ENCODE data around the gene LYZ. TPM values are rescaled to one million over a fixed set of nuclear protein-coding genes. Genes with fewer than 3 reads are reported as not detected.

LYZ gene
- total and polyA plus RNA-seq, 9 of the 15 experiments (the other 6 are each of a cell fraction or from before 2014, with no cell fraction given): 27.2 to 96.3 (median 42.1) TPM

- 0 out of 2 replicates have a peak, but pooled peaks have one; percentile 46 for TF ChIP-seq ZNF592 (IDR thresholded peaks at IDR 0.05)
- TF ChIP-seq, protein P1, sequence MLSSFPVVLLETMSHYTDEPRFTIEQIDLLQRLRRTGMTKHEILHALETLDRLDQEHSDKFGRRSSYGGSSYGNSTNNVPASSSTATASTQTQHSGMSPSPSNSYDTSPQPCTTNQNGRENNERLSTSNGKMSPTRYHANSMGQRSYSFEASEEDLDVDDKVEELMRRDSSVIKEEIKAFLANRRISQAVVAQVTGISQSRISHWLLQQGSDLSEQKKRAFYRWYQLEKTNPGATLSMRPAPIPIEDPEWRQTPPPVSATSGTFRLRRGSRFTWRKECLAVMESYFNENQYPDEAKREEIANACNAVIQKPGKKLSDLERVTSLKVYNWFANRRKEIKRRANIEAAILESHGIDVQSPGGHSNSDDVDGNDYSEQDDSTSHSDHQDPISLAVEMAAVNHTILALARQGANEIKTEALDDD (IDR thresholded peaks at IDR 0.05): peak; percentile 75
- no peak for TF ChIP-seq ZNF507 (tag; conservative IDR thresholded peaks at IDR 0.05)
- TF ChIP-seq L3MBTL2 (IDR thresholded peaks at IDR 0.05): peak; percentile 60; the same call in 1 of the 2 replicates
- TF ChIP-seq CBFB (CRISPR knock-in tag; IDR thresholded peaks at IDR 0.05): no peak
- TF ChIP-seq TAF15 (IDR thresholded peaks at IDR 0.05; ENCODE audit: low read depth, low read length): no peak
- TF ChIP-seq CBX5 (IDR thresholded peaks at IDR 0.05; ENCODE audit: borderline replicate concordance, low read depth): no peak
- no peak for TF ChIP-seq COPS2 (conservative IDR thresholded peaks at IDR 0.05)
- 0 out of 2 replicates have a peak, but pooled peaks have one; percentile 20 for TF ChIP-seq EP400 (IDR thresholded peaks at IDR 0.05)
- no peak for TF ChIP-seq KAT2B (IDR thresholded peaks at IDR 0.05; ENCODE audit: low read depth, low read length)
- no peak for TF ChIP-seq MITF (IDR thresholded peaks at IDR 0.05)
- no peak for TF ChIP-seq SAFB2 (IDR thresholded peaks at IDR 0.05; ENCODE audit: borderline replicate concordance, low read depth, low read length, severe bottlenecking)
- TF ChIP-seq ZNF644 (tag; IDR thresholded peaks at IDR 0.05; ENCODE audit: low read depth): no peak
- TF ChIP-seq U2AF1 (optimal IDR thresholded peaks at IDR 0.05; ENCODE audit: low read depth, low read length): no peak
- TF ChIP-seq, protein P2, sequence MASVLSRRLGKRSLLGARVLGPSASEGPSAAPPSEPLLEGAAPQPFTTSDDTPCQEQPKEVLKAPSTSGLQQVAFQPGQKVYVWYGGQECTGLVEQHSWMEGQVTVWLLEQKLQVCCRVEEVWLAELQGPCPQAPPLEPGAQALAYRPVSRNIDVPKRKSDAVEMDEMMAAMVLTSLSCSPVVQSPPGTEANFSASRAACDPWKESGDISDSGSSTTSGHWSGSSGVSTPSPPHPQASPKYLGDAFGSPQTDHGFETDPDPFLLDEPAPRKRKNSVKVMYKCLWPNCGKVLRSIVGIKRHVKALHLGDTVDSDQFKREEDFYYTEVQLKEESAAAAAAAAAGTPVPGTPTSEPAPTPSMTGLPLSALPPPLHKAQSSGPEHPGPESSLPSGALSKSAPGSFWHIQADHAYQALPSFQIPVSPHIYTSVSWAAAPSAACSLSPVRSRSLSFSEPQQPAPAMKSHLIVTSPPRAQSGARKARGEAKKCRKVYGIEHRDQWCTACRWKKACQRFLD (CRISPR knock-in tag; IDR thresholded peaks at IDR 0.05): no peak
- TF ChIP-seq GABPA (tag; conservative IDR thresholded peaks at IDR 0.05; ENCODE audit: low read depth): peak; percentile 52
- TF ChIP-seq ESRRA (IDR thresholded peaks at IDR 0.05; ENCODE audit: borderline replicate concordance, low read depth): peak; percentile 42; the same call in 1 of the 2 replicates
- no peak for TF ChIP-seq PPARD (CRISPR knock-in tag; IDR thresholded peaks at IDR 0.05)
- TF ChIP-seq NRF1 (conservative IDR thresholded peaks at IDR 0.05 in 1 of 2, IDR thresholded peaks at IDR 0.05 in 1 of 2): no peak
- TF ChIP-seq KDM1A (IDR thresholded peaks at IDR 0.05): 0 out of 4 replicates have a peak, but pooled peaks of 1 of the 2 experiments have one; percentile 7
Observed at GRCh38 chr12:69348162-69348938, at the start of gene LYZ (continued).
